Left lobe of liver (tissue), 2 donors: ENCODE results near the gene GPN3. TPM values are rescaled to one million over a fixed set of nuclear protein-coding genes. Genes with fewer than 3 reads are reported as not detected.
"Not testable (repeated sequence)": the region's sequence is repeated elsewhere in the genome, so short reads cannot be mapped to it uniquely, and the experiment has no call there.

Experiments
- ATAC-seq: fragments of 200-7000 bp; cut with Tn5 transposase; one replicate; pipeline ENCODE4 v1.9.1; 2020; ENCODE audit warnings: mild to moderate bottlenecking, moderate library complexity
- DNase-seq: peaks from one replicate; pipeline ENCODE4 v3.0.0-alpha.2; 2020; ENCODE audit warnings: low spot score
- total RNA-seq: library from RNA; stranded (reverse); gene quantifications from one replicate; pipeline ENCODE4 v1.2.1, GENCODE V29; 2021
- donor health status: DM: no; HTN: no; CAD: no; lungs with moderate emphysema.
- donor health status: DM: no; HTN: yes; CAD: no.

The GPN3 gene
- total RNA-seq, result 16.6 TPM

- DNase-seq (peak; percentile 97), ATAC-seq (peak; percentile 91)
Observed at GRCh38 chr12:110468214-110469048, at the start of gene GPN3, which contains the start of gene FAM216A. Gene GPN3 (minus strand): TSS chr12:110468257. CDS start chr12:110468203, 54 bp downstream. Gene FAM216A (plus strand): TSS chr12:110468845. CDS start chr12:110468876, 31 bp downstream.

- DNase-seq (no peak), ATAC-seq (no peak)
Observed at GRCh38 chr12:110516995-110517394, 48.9 kb upstream of the GPN3 start.

- DNase-seq, result no peak
Observed at GRCh38 chr12:110514363-110514762, 46.3 kb upstream of the GPN3 start.

GRCh38 chr12:110513842-110514241, 45.8 kb upstream of the GPN3 start:
- DNase-seq (no peak), ATAC-seq (no peak)

More at GRCh38 chr12:110514363-110514762, 46.3 kb upstream of the GPN3 start:
- no peak for ATAC-seq

GRCh38 chr12:110508071-110508586, 40.1 kb upstream of the GPN3 start:
- DNase-seq (no peak), ATAC-seq (no peak)

GRCh38 chr12:110505332-110505731, 37.3 kb upstream of the GPN3 start:
- no peak for ATAC-seq
- no peak for DNase-seq

GRCh38 chr12:110503432-110503831, 35.4 kb upstream of the GPN3 start:
- DNase-seq (no peak), ATAC-seq (no peak)

GRCh38 chr12:110501752-110502738, 34.0 kb upstream of the GPN3 start, which contains the start of the genes RAD9B and VPS29:
Gene RAD9B (plus strand): TSS chr12:110502331. CDS start chr12:110502338, 7 bp downstream.
Gene VPS29 (minus strand): TSS chr12:110502111. CDS start chr12:110502051, 60 bp downstream.
- peak; percentile 99 for DNase-seq
- ATAC-seq, result peak; percentile 95

GRCh38 chr12:110501399-110501751, 33.3 kb upstream of the GPN3 start:
- peak; percentile 69 for ATAC-seq
- peak; percentile 57 for DNase-seq

GRCh38 chr12:110498984-110499706, 31.1 kb upstream of the GPN3 start:
- DNase-seq, result no peak
- ATAC-seq, result no peak

GRCh38 chr12:110475426-110475825, 7.4 kb upstream of the GPN3 start:
- ATAC-seq, result no peak
- DNase-seq, result no peak

GRCh38 chr12:110467847-110468213, 227 bp downstream of the GPN3 start:
- DNase-seq, result no peak
- ATAC-seq, result no peak

GRCh38 chr12:110466791-110467190, 1.3 kb downstream of the GPN3 start:
- no peak for ATAC-seq
- no peak for DNase-seq

GRCh38 chr12:110465765-110466164, 2.3 kb downstream of the GPN3 start:
- ATAC-seq, result not testable (repeated sequence)

GRCh38 chr12:110465024-110465423, 3.0 kb downstream of the GPN3 start:
- ATAC-seq (no peak), DNase-seq (no peak)

More at GRCh38 chr12:110465765-110466164, 2.3 kb downstream of the GPN3 start:
- not testable (repeated sequence) for DNase-seq

- ATAC-seq, DNase-seq: not testable (repeated sequence)
Observed at GRCh38 chr12:110461189-110461588, 6.9 kb downstream of the GPN3 start.

GRCh38 chr12:110458756-110459155, 9.3 kb downstream of the GPN3 start:
- no peak for ATAC-seq
- no peak for DNase-seq

GRCh38 chr12:110453569-110454296, 14.3 kb downstream of the GPN3 start:
- ATAC-seq (peak; percentile 25), DNase-seq (no peak)

GRCh38 chr12:110451263-110451662, 16.8 kb downstream of the GPN3 start:
- DNase-seq (no peak), ATAC-seq (no peak)
